ENCODE data around the gene CD44. TPM values are rescaled to one million over a fixed set of nuclear protein-coding genes. Genes with fewer than 3 reads are reported as not detected.

The CD44 gene
- total and polyA plus RNA-seq, 10 donors: 60.9 to 521 (median 317) TPM

DNA sequence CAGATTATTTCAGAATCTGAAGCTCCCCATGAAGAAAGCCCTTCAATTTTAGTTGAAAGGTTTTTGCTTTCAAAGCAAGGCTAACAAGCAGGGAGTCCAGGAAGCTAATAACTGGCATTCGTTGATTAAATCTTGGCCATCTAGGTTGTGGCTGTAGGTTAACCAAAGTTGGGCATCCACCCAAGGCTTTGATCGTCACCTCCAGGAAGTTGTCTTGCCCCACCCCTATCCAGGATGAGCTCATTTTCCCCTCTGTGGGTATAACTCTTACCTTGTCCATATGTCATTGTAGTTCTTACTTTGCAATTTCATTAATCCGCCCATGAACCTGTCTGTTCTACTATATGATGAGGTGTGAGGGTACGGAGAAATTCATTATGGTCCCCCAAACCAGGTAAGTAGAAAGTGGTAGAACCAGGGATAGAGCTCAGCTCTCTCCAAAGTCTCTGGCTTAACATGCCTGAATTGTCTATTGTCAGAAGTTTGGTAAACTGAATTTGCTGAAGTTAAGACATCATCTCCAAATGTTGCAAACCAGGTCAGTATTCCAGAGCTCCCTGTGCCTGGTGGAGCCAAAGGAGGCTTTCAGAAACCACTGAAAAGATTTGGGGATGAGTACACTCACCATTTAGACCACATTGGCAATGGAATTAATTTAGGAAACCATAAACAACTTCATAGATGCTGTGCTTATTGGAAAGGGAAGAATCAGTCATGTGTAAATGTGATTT lies 97.1 kb downstream of the CD44 start:
- DNase-seq: no peak
- peaks cover 0 to 13% (median 4%) of the 10 kb centered on the region in 8 donors for H3K9me3 ChIP-seq
- intact Hi-C loops (cut with DNase I; ENCODE audit: low total_unique reads): loop anchor here (5.0 kb wide), 2 partner anchors 239 to 309 kb away; no protein-coding TSS in a partner anchor
- H3K4me3 ChIP-seq: no peak overlapping the region
- TF ChIP-seq POLR2AphosphoS5 (IDR thresholded peaks at IDR 0.05) (peak in 1 of 3 donors; percentile 49), POLR2A (IDR thresholded peaks at IDR 0.05) (no peak)
- peaks cover 0 to 16% (median 7%) of the 10 kb centered on the region in 6 donors for H3K36me3 ChIP-seq
- H3K27me3 ChIP-seq (replicated peaks in 1 of 7): no peaks in the 10 kb centered on the region
- WGBS, 5 donors: 53 to 63% (median 59%) methylated on average over 4 of the region's 4 CpGs
- H3K4me1 ChIP-seq: peaks cover 10 to 44% (median 27%) of the 10 kb centered on the region in 6 donors
- peak overlapping the region in 3 of 8 donors; percentile 47 to 52 (median 49) for H3K27ac ChIP-seq

DNA sequence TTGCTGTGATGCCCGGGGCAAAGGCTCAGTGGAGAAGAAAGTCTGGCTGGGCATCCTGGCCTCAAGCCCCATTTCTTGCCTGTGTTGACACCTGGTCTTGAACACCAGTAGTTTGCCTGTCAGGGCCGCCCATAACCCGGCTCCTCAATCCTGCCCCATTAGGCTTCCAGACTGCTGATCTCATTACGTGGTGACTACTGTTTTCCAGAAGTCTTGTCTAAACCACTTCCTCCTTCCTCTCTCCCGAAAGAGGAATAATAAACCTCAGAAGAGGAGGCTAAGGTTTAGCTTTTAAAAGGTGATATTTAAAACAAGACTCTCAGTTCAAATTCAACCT lies 97.7 kb downstream of the CD44 start:
- TF ChIP-seq, protein P1, sequence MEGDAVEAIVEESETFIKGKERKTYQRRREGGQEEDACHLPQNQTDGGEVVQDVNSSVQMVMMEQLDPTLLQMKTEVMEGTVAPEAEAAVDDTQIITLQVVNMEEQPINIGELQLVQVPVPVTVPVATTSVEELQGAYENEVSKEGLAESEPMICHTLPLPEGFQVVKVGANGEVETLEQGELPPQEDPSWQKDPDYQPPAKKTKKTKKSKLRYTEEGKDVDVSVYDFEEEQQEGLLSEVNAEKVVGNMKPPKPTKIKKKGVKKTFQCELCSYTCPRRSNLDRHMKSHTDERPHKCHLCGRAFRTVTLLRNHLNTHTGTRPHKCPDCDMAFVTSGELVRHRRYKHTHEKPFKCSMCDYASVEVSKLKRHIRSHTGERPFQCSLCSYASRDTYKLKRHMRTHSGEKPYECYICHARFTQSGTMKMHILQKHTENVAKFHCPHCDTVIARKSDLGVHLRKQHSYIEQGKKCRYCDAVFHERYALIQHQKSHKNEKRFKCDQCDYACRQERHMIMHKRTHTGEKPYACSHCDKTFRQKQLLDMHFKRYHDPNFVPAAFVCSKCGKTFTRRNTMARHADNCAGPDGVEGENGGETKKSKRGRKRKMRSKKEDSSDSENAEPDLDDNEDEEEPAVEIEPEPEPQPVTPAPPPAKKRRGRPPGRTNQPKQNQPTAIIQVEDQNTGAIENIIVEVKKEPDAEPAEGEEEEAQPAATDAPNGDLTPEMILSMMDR (IDR thresholded peaks at IDR 0.05 in 8 of 11, conservative IDR thresholded peaks at IDR 0.05 in 3 of 11): no peak
- TF ChIP-seq POLR2A (IDR thresholded peaks at IDR 0.05) (no peak), POLR2AphosphoS5 (IDR thresholded peaks at IDR 0.05) (no peak)
- Histone ChIP-seq H3K27ac (peak overlapping the region in 3 of 8 donors; percentile 47 to 52 (median 49)), H3K36me3 (peaks cover 0 to 11% (median 1%) of the 10 kb centered on the region in 6 donors), H3K4me3 (no peak overlapping the region), H3K27me3 (replicated peaks in 1 of 7) (no peaks in the 10 kb centered on the region), H3K4me1 (peaks cover 10 to 44% (median 27%) of the 10 kb centered on the region in 6 donors), H3K9me3 (peaks cover 0 to 13% (median 4%) of the 10 kb centered on the region in 8 donors)
- 48 to 72% (median 58%) methylated on average over 5 of the region's 5 CpGs for WGBS, 5 donors
- DNase-seq: no peak
- intact Hi-C loops (cut with DNase I; ENCODE audit: low total_unique reads): loop anchor here (5.0 kb wide), 2 partner anchors 239 to 309 kb away; no protein-coding TSS in a partner anchor

DNA sequence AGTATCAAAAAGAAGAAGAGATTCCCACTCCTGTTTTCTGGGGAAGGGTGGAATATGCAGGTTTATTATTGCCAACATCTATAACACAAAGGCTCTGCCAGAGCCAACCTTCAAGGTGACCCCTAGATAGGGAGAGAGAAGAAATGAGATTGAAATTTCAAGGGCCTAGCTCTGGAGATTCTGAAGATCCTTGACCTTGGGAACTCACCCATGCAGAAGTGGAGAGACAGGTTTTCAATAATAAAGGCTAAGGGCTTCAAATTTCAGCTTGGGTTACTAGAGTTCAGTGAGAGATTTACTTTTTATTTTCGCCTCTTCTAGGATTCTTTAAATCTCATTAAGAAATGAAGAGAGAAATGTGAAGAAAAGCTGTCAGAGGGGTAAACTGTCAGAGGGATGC lies 98.4 kb downstream of the CD44 start:
- no peak for DNase-seq
- Histone ChIP-seq H3K27me3 (replicated peaks in 1 of 7) (no peaks in the 10 kb centered on the region), H3K36me3 (peaks cover 0 to 5% (median 0%) of the 10 kb centered on the region in 6 donors), H3K9me3 (peaks cover 0 to 13% (median 4%) of the 10 kb centered on the region in 8 donors), H3K4me3 (no peak overlapping the region), H3K4me1 (peaks cover 10 to 44% (median 27%) of the 10 kb centered on the region in 6 donors), H3K27ac (peak overlapping the region in 1 of 8 donors; percentile 22)
- intact Hi-C loops (cut with DNase I; ENCODE audit: low total_unique reads): loop anchor here (5.0 kb wide), 2 partner anchors 240 to 310 kb away; no protein-coding TSS in a partner anchor
- TF ChIP-seq, protein P1 (IDR thresholded peaks at IDR 0.05 in 8 of 11, conservative IDR thresholded peaks at IDR 0.05 in 3 of 11): no peak
- 84 to 92% (median 89%) methylated on average over 1 of the region's 1 CpG for WGBS, 5 donors

DNA sequence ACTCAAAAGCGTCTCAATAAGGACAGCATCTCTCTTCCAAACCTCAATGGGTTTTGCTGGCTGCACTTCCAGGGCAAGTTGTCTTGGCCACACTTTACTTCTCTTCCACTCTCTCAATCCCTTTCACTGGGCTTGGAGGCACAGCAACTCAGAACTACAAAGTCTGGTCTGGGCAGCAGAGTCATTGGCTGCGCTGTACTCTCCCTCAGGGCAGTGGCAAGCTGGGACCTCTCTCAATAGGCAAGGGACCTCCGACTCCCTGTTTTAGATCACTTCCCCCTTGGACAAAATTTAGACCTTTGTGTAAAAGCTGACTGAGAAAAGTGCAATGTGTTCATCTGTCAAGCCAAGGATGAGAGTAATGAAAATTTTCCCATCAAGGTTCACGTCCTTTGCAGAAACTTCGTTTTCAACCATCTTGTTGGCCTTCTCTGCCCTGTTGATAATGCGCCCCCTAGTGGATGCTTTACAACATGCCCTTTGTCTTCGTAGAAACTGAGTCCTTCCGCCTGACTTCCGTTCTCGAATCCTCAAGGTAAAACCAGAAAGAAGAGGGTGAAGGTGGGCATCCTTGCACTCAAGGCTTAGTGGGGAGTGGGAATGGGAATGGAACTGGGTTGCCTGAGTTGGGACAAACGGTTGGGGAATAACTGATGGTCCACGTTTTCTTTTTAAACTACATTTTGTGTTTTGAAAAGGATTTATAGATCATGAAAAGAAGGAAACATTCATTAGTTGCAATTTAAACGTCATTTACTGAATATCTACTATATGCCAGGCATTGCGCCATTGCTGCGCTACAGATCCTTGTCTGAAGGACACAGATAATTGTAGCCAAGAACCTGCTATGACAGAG lies 99.1 kb downstream of the CD44 start:
- intact Hi-C loops (cut with DNase I; ENCODE audit: low total_unique reads): loop anchor here (5.0 kb wide), 2 partner anchors 241 to 311 kb away; no protein-coding TSS in a partner anchor

More for the DNA sequence above, 99.1 kb downstream of the CD44 start:
- Histone ChIP-seq H3K27me3 (replicated peaks in 1 of 7) (no peaks in the 10 kb centered on the region), H3K9me3 (peaks cover 0 to 11% (median 4%) of the 10 kb centered on the region in 8 donors), H3K4me3 (no peak overlapping the region), H3K27ac (no peak overlapping the region), H3K36me3 (no peaks in the 10 kb centered on the region), H3K4me1 (peaks cover 10 to 44% (median 27%) of the 10 kb centered on the region in 6 donors)
- TF ChIP-seq POLR2AphosphoS5 (IDR thresholded peaks at IDR 0.05) (peak in 1 of 3 donors; percentile 30), POLR2A (IDR thresholded peaks at IDR 0.05) (no peak)
- TF ChIP-seq, protein P1 (IDR thresholded peaks at IDR 0.05 in 8 of 11, conservative IDR thresholded peaks at IDR 0.05 in 3 of 11): peak; percentile 43 to 88 (median 83)
- DNase-seq: no peak
- WGBS, 5 donors: 56 to 69% (median 60%) methylated on average over 15 of the region's 15 CpGs
